ENCODE measurements around the gene PATE4.

Gene PATE4

GRCh38 chr11:125797641-125798040, 35.5 kb upstream of the PATE4 start:
- Histone ChIP-seq H2BK120ac (ENCODE audit: low read depth, low read length) (no peak overlapping the region), H3K18ac (ENCODE audit: low read depth in 1 of 2, low read length in 2 of 2) (no peak overlapping the region), H3K4me1 (ENCODE audit: control insufficient read depth, insufficient read depth, low read depth, low read length) (no peaks in the 10 kb centered on the region), H4K91ac (ENCODE audit: low read length) (no peak overlapping the region), H2AFZ (ENCODE audit: low read depth, low read length) (no peak overlapping the region), H2BK5ac (ENCODE audit: low read depth, low read length, poor library complexity, severe bottlenecking) (no peak overlapping the region), H3K14ac (ENCODE audit: low read length in 2 of 2) (no peak overlapping the region), H4K8ac (ENCODE audit: low read length) (no peak overlapping the region), H3K27me3 (ENCODE audit: control insufficient read depth in 1 of 2, insufficient read depth in 1 of 2, low read length in 2 of 2) (no peaks in the 10 kb centered on the region), H3K4me2 (ENCODE audit: low read length, poor library complexity, severe bottlenecking) (no peak overlapping the region), H3K27ac (ENCODE audit: low read length, poor library complexity, severe bottlenecking) (no peak overlapping the region), H2BK12ac (ENCODE audit: low read length in 2 of 2) (no peak overlapping the region), H3K79me1 (replicated peaks; ENCODE audit: low read length, poor library complexity, severe bottlenecking) (no peaks in the 10 kb centered on the region), H2AK5ac (ENCODE audit: low read length, severe bottlenecking) (no peak overlapping the region), H3K36me3 (ENCODE audit: control insufficient read depth in 1 of 2, insufficient read depth in 2 of 2, low read depth in 1 of 2, low read length in 2 of 2) (no peaks in the 10 kb centered on the region), H3K9ac (ENCODE audit: low read length) (no peak overlapping the region), H3K4me3 (ENCODE audit: insufficient read depth in 1 of 2, low read depth in 1 of 2, low read length in 2 of 2) (no peak overlapping the region), H2BK15ac (ENCODE audit: low read depth, poor library complexity, severe bottlenecking) (no peak overlapping the region), H3K23ac (ENCODE audit: low read length in 2 of 2) (no peak overlapping the region), H3K9me3 (ENCODE audit: control insufficient read depth, low read length) (peaks cover 72% of the 10 kb centered on the region), H3K4ac (ENCODE audit: low read depth in 1 of 2, low read length in 2 of 2) (no peak overlapping the region)
- DNase-seq: no peak
- 21% methylated on average over 4 of the region's 4 CpGs for WGBS

- Histone ChIP-seq H2AK5ac (ENCODE audit: low read length, severe bottlenecking) (no peak overlapping the region), H2AFZ (ENCODE audit: low read depth, low read length) (no peak overlapping the region), H3K9me3 (ENCODE audit: control insufficient read depth, low read length) (peaks cover 67% of the 10 kb centered on the region), H2BK15ac (ENCODE audit: low read depth, poor library complexity, severe bottlenecking) (no peak overlapping the region), H2BK12ac (ENCODE audit: low read length in 2 of 2) (no peak overlapping the region), H4K91ac (ENCODE audit: low read length) (no peak overlapping the region), H3K18ac (ENCODE audit: low read depth in 1 of 2, low read length in 2 of 2) (no peak overlapping the region), H3K4me2 (ENCODE audit: low read length, poor library complexity, severe bottlenecking) (no peak overlapping the region), H3K14ac (ENCODE audit: low read length in 2 of 2) (no peak overlapping the region), H3K9ac (ENCODE audit: low read length) (no peak overlapping the region), H2BK5ac (ENCODE audit: low read depth, low read length, poor library complexity, severe bottlenecking) (no peak overlapping the region), H2BK120ac (ENCODE audit: low read depth, low read length) (no peak overlapping the region), H3K27me3 (ENCODE audit: control insufficient read depth in 1 of 2, insufficient read depth in 1 of 2, low read length in 2 of 2) (no peaks in the 10 kb centered on the region), H3K23ac (ENCODE audit: low read length in 2 of 2) (no peak overlapping the region), H4K8ac (ENCODE audit: low read length) (no peak overlapping the region), H3K27ac (ENCODE audit: low read length, poor library complexity, severe bottlenecking) (no peak overlapping the region), H3K4me1 (ENCODE audit: control insufficient read depth, insufficient read depth, low read depth, low read length) (no peaks in the 10 kb centered on the region), H3K4ac (ENCODE audit: low read depth in 1 of 2, low read length in 2 of 2) (no peak overlapping the region), H3K36me3 (ENCODE audit: control insufficient read depth in 1 of 2, insufficient read depth in 2 of 2, low read depth in 1 of 2, low read length in 2 of 2) (no peaks in the 10 kb centered on the region), H3K79me1 (replicated peaks; ENCODE audit: low read length, poor library complexity, severe bottlenecking) (no peaks in the 10 kb centered on the region), H3K4me3 (ENCODE audit: insufficient read depth in 1 of 2, low read depth in 1 of 2, low read length in 2 of 2) (no peak overlapping the region)
- 20% methylated on average over 1 of the region's 2 CpGs for WGBS
- no peak for DNase-seq
Observed at GRCh38 chr11:125799808-125800207, 33.3 kb upstream of the PATE4 start.

GRCh38 chr11:125802387-125802786, 30.7 kb upstream of the PATE4 start:
- no peaks in the 10 kb centered on the region for H3K4me1 ChIP-seq (ENCODE audit: control insufficient read depth, insufficient read depth, low read depth, low read length)
- H2BK15ac ChIP-seq (ENCODE audit: low read depth, poor library complexity, severe bottlenecking): no peak overlapping the region
- H3K9ac ChIP-seq (ENCODE audit: low read length): no peak overlapping the region
- WGBS: 20% methylated on average over 1 of the region's 1 CpG
- no peak overlapping the region for H3K14ac ChIP-seq (ENCODE audit: low read length in 2 of 2)
- H3K79me1 ChIP-seq (replicated peaks; ENCODE audit: low read length, poor library complexity, severe bottlenecking): no peaks in the 10 kb centered on the region
- no peak overlapping the region for H2AFZ ChIP-seq (ENCODE audit: low read depth, low read length)
- peaks cover 51% of the 10 kb centered on the region for H3K9me3 ChIP-seq (ENCODE audit: control insufficient read depth, low read length)
- no peak overlapping the region for H2BK5ac ChIP-seq (ENCODE audit: low read depth, low read length, poor library complexity, severe bottlenecking)
- no peak overlapping the region for H3K27ac ChIP-seq (ENCODE audit: low read length, poor library complexity, severe bottlenecking)
- H2AK5ac ChIP-seq (ENCODE audit: low read length, severe bottlenecking): no peak overlapping the region
- H3K23ac ChIP-seq (ENCODE audit: low read length in 2 of 2): no peak overlapping the region
- no peak overlapping the region for H3K4ac ChIP-seq (ENCODE audit: low read depth in 1 of 2, low read length in 2 of 2)
- no peak overlapping the region for H3K4me2 ChIP-seq (ENCODE audit: low read length, poor library complexity, severe bottlenecking)
- H3K18ac ChIP-seq (ENCODE audit: low read depth in 1 of 2, low read length in 2 of 2): no peak overlapping the region
- H2BK12ac ChIP-seq (ENCODE audit: low read length in 2 of 2): no peak overlapping the region
- no peak overlapping the region for H4K8ac ChIP-seq (ENCODE audit: low read length)
- no peak overlapping the region for H4K91ac ChIP-seq (ENCODE audit: low read length)
- H3K4me3 ChIP-seq (ENCODE audit: insufficient read depth in 1 of 2, low read depth in 1 of 2, low read length in 2 of 2): no peak overlapping the region
- H3K36me3 ChIP-seq (ENCODE audit: control insufficient read depth in 1 of 2, insufficient read depth in 2 of 2, low read depth in 1 of 2, low read length in 2 of 2): no peaks in the 10 kb centered on the region
- DNase-seq: no peak
- H2BK120ac ChIP-seq (ENCODE audit: low read depth, low read length): no peak overlapping the region
- H3K27me3 ChIP-seq (ENCODE audit: control insufficient read depth in 1 of 2, insufficient read depth in 1 of 2, low read length in 2 of 2): no peaks in the 10 kb centered on the region

DNA sequence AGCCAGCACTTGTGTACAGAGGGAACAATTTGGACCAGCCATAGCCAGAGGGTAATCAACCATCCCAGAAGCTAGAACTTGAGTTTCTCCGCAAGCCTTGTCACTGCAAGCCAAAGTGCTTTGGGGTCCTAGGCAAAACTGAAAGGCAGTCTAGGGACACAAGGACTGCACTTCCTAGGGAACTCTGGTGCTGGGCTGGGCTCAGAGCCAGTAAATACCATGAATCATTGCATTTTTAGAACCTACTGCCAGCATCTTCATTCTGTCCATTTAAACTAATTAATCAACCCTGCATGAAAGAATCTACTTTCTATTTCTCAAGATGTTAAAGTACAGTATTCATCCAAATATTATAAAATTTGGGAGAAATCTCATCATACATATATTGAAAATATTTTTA, 25.2 kb upstream of the PATE4 start:
- Histone ChIP-seq H3K9me3 (ENCODE audit: control insufficient read depth, low read length) (peaks cover 32% of the 10 kb centered on the region), H3K79me1 (replicated peaks; ENCODE audit: low read length, poor library complexity, severe bottlenecking) (no peaks in the 10 kb centered on the region), H3K4ac (ENCODE audit: low read depth in 1 of 2, low read length in 2 of 2) (no peak overlapping the region), H3K18ac (ENCODE audit: low read depth in 1 of 2, low read length in 2 of 2) (no peak overlapping the region), H3K4me1 (ENCODE audit: control insufficient read depth, insufficient read depth, low read depth, low read length) (no peaks in the 10 kb centered on the region), H2BK5ac (ENCODE audit: low read depth, low read length, poor library complexity, severe bottlenecking) (no peak overlapping the region), H3K36me3 (ENCODE audit: control insufficient read depth in 1 of 2, insufficient read depth in 2 of 2, low read depth in 1 of 2, low read length in 2 of 2) (no peaks in the 10 kb centered on the region), H3K14ac (ENCODE audit: low read length in 2 of 2) (no peak overlapping the region), H2AK5ac (ENCODE audit: low read length, severe bottlenecking) (no peak overlapping the region), H3K27ac (ENCODE audit: low read length, poor library complexity, severe bottlenecking) (no peak overlapping the region), H3K4me3 (ENCODE audit: insufficient read depth in 1 of 2, low read depth in 1 of 2, low read length in 2 of 2) (no peak overlapping the region), H2BK15ac (ENCODE audit: low read depth, poor library complexity, severe bottlenecking) (no peak overlapping the region), H4K8ac (ENCODE audit: low read length) (no peak overlapping the region), H3K9ac (ENCODE audit: low read length) (no peak overlapping the region), H2AFZ (ENCODE audit: low read depth, low read length) (no peak overlapping the region), H2BK120ac (ENCODE audit: low read depth, low read length) (no peak overlapping the region), H3K23ac (ENCODE audit: low read length in 2 of 2) (no peak overlapping the region), H2BK12ac (ENCODE audit: low read length in 2 of 2) (no peak overlapping the region), H3K4me2 (ENCODE audit: low read length, poor library complexity, severe bottlenecking) (no peak overlapping the region), H4K91ac (ENCODE audit: low read length) (no peak overlapping the region), H3K27me3 (ENCODE audit: control insufficient read depth in 1 of 2, insufficient read depth in 1 of 2, low read length in 2 of 2) (no peaks in the 10 kb centered on the region)
- DNase-seq: no peak
- 100% methylated on average over 1 of the region's 1 CpG for WGBS
